SK-N-SH (cell line): ENCODE measurements around the gene GNAS-AS1. TPM values are rescaled to one million over a fixed set of nuclear protein-coding genes. Genes with fewer than 3 reads are reported as not detected.
A peak's percentile ranks its signal among the peaks of the same experiment; 100 is the strongest.

Experiments
- CTCF ChIA-PET: fragments of 300-600, 350-600 bp; formaldehyde crosslinking; extraction: SDS; loops from one replicate; lab custom pipeline; 2021; lab: Yijun Ruan, JAX
- POLR2A ChIA-PET: fragments of 350-600 bp; sonication (Branson Sonifier 250); formaldehyde crosslinking; extraction: SDS; loops from one replicate; lab custom pipeline; 2020; ENCODE audit warnings: antibody characterized with exemption, inconsistent platforms; lab: Yijun Ruan, JAX
- DNase-seq: peaks from one replicate; pipeline ENCODE4 v3.0.0; 2012
- H2AFZ ChIP-seq: fragments of 200-600 bp; sonication (generic); 2 replicates; pipeline ENCODE4 v1.8.1; 2016; ENCODE audit warnings: antibody characterized with exemption, mild to moderate bottlenecking, low read depth
- H3F3A ChIP-seq: fragments of 200-600 bp; sonication (generic); replicated peaks from 2 replicates; pipeline ENCODE3; 2016; ENCODE audit warnings: antibody characterized with exemption, mild to moderate bottlenecking; ENCODE audit not compliant: insufficient read depth
- H3K27ac ChIP-seq, 2 experiments: fragments of 200-500 bp in 1 of 2; fragments of 200-600 bp in 1 of 2; sonication (Bioruptor generic) in 1 of 2; sonication (generic), shearing (Covaris generic) in 1 of 2; 2 replicates each; pipeline versions ENCODE4 v1.5.1 to v1.6.1; 2014 to 2016; ENCODE audit warnings: low read depth in 2 of 2, inconsistent platforms in 1 of 2, low read length in 1 of 2, mild to moderate bottlenecking in 1 of 2, mixed read lengths in 1 of 2
- H3K27me3 ChIP-seq: fragments of 200-600 bp; sonication (generic), shearing (Covaris generic); 2 replicates; pipeline ENCODE4 v1.6.1; 2016; ENCODE audit warnings: mixed run types; ENCODE audit not compliant: insufficient read depth
- H3K36me3 ChIP-seq, 2 experiments: fragments of 200-500 bp in 1 of 2; fragments of 200-600 bp in 1 of 2; sonication (Bioruptor generic) in 1 of 2; sonication (generic) in 1 of 2; replicated peaks in 1 of 2; 2 replicates each; pipeline versions ENCODE3 to v1.5.1; 2014 to 2016; ENCODE audit warnings: low read length in 1 of 2, mild to moderate bottlenecking in 1 of 2; ENCODE audit not compliant: insufficient read depth in 2 of 2, control insufficient read depth in 1 of 2
- H3K4me1 ChIP-seq, 2 experiments: fragments of 200-500 bp in 1 of 2; fragments of 200-600 bp in 1 of 2; sonication (Bioruptor generic) in 1 of 2; sonication (generic), shearing (Covaris generic) in 1 of 2; 2 replicates each; pipeline versions ENCODE4 v1.5.1 to v1.6.1; 2014 to 2016; ENCODE audit warnings: low read depth in 1 of 2, low read length in 1 of 2, mixed run types in 1 of 2; ENCODE audit not compliant: insufficient read depth in 2 of 2, control insufficient read depth in 1 of 2
- H3K4me2 ChIP-seq: fragments of 200-600 bp; sonication (generic), shearing (Covaris generic); 2 replicates; pipeline ENCODE4 v1.6.1; 2017; ENCODE audit warnings: mixed run types
- H3K4me3 ChIP-seq, 2 experiments: fragments of 200-500 bp in 1 of 2; fragments of 200-600 bp in 1 of 2; sonication (Bioruptor generic) in 1 of 2; sonication (generic), shearing (Covaris generic) in 1 of 2; 2 replicates each; pipeline versions ENCODE4 v1.5.1 to v1.8.1; 2014 to 2016; ENCODE audit warnings: low read depth in 2 of 2, inconsistent platforms in 1 of 2, low read length in 1 of 2, mild to moderate bottlenecking in 1 of 2, mixed read lengths in 1 of 2, moderate library complexity in 1 of 2
- H3K79me2 ChIP-seq: fragments of 200-600 bp; sonication (generic); 2 replicates; pipeline ENCODE4 v1.8.1; 2017; ENCODE audit warnings: mild to moderate bottlenecking; ENCODE audit not compliant: insufficient read depth
- H3K9ac ChIP-seq: fragments of 200-600 bp; sonication (generic); 2 replicates; pipeline ENCODE4 v1.6.1; 2017; ENCODE audit warnings: mixed run types
- H3K9me2 ChIP-seq: fragments of 200-600 bp; sonication (generic); 2 replicates; pipeline ENCODE4 v1.6.1; 2017; ENCODE audit warnings: mixed run types
- H3K9me3 ChIP-seq: fragments of 200-600 bp; sonication (generic); 2 replicates; pipeline ENCODE4 v1.6.1; 2017; ENCODE audit warnings: mixed run types, mild to moderate bottlenecking, moderate library complexity
- H4K20me1 ChIP-seq: fragments of 200-600 bp; sonication (generic); 2 replicates; pipeline ENCODE4 v1.6.1; 2017; ENCODE audit warnings: mild to moderate bottlenecking, mixed run types; ENCODE audit not compliant: insufficient read depth
- CTCF ChIP-seq: fragments of 200-600 bp; sonication (generic); IDR thresholded peaks from 2 replicates; pipeline ENCODE4 v1.6.1; 2017; ENCODE audit warnings: antibody characterized with exemption, mild to moderate bottlenecking, moderate library complexity
- EP300 ChIP-seq, 2 experiments: IDR thresholded peaks; 2 replicates each; pipeline versions ENCODE4 v1.4.0 to v1.6.1; 2012; ENCODE audit warnings: borderline replicate concordance in 1 of 2, low read depth in 1 of 2, low read length in 1 of 2
- FOSL2 ChIP-seq: IDR thresholded peaks from 2 replicates; pipeline ENCODE4 v1.4.0; 2012; ENCODE audit warnings: low read depth, mild to moderate bottlenecking, moderate library complexity, borderline replicate concordance
- FOXJ3 ChIP-seq: sonication (generic); formaldehyde crosslinking; IDR thresholded peaks from 2 replicates; pipeline ENCODE4 v1.5.1; 2020; ENCODE audit warnings: mild to moderate bottlenecking, missing genetic modification reagents
- FOXM1 ChIP-seq: IDR thresholded peaks from 2 replicates; pipeline ENCODE4 v1.4.0; 2012; ENCODE audit warnings: low read depth, mild to moderate bottlenecking
- GABPA ChIP-seq: IDR thresholded peaks from 2 replicates; pipeline ENCODE4 v1.4.0; 2012; ENCODE audit warnings: low read depth, mild to moderate bottlenecking
- GATA2 ChIP-seq: sonication (generic); formaldehyde crosslinking; IDR thresholded peaks from 2 replicates; pipeline ENCODE4 v1.5.0; 2020; ENCODE audit warnings: mild to moderate bottlenecking, missing genetic modification reagents
- NFIC ChIP-seq: IDR thresholded peaks from 2 replicates; pipeline ENCODE4 v1.4.0; 2012; ENCODE audit warnings: borderline replicate concordance
- NRF1 ChIP-seq: IDR thresholded peaks from 2 replicates; pipeline ENCODE4 v1.6.1; 2012; ENCODE audit warnings: low read depth, mild to moderate bottlenecking, low read length
- POLR2AphosphoS5 ChIP-seq: IDR thresholded peaks from 2 replicates; pipeline ENCODE4 v1.6.1; 2012; ENCODE audit warnings: low read depth, low read length
- RCOR1 ChIP-seq: fragments of 150-350 bp; IDR thresholded peaks from 2 replicates; pipeline ENCODE4 v1.6.1; 2017; ENCODE audit warnings: antibody characterized with exemption, low read length
- RFX5 ChIP-seq: IDR thresholded peaks from 2 replicates; pipeline ENCODE4 v1.6.1; 2012; ENCODE audit warnings: mild to moderate bottlenecking, improper control_type of control experiment, low read length
- TCF12 ChIP-seq: IDR thresholded peaks from 2 replicates; pipeline ENCODE4 v1.4.0; 2012
- TEAD4 ChIP-seq: IDR thresholded peaks from 2 replicates; pipeline ENCODE4 v1.4.0; 2012; ENCODE audit warnings: mild to moderate bottlenecking, borderline replicate concordance; ENCODE audit not compliant: insufficient read depth
- USF1 ChIP-seq: IDR thresholded peaks from 2 replicates; pipeline ENCODE4 v1.4.0; 2012; ENCODE audit warnings: low read depth, borderline replicate concordance
- YY1 ChIP-seq: IDR thresholded peaks from 2 replicates; pipeline ENCODE4 v1.4.0; 2012; ENCODE audit warnings: low read depth, mild to moderate bottlenecking
- ZBTB33 ChIP-seq: IDR thresholded peaks from 2 replicates; pipeline ENCODE4 v1.4.0; 2012; ENCODE audit warnings: low read depth, borderline replicate concordance
- WGBS: methylation state at CpG from one replicate; pipeline ENCODE4 v1.1.6; 2017; ENCODE audit warnings: low lambda C conversion rate; 5-methylcytosine and 5-hydroxymethylcytosine counted together
- polyA plus RNA-seq, 3 experiments: library from polyadenylated mRNA; depleted of rRNA; stranded (reverse); fragments of >200 nt; gene quantifications; 2 replicates each; pipeline ENCODE4 v1.2.3, GENCODE V29; 2012
- TF ChIP-seq, protein P1 (sequence below): IDR thresholded peaks from 2 replicates; pipeline ENCODE4 v1.6.1; 2012; ENCODE audit warnings: mild to moderate bottlenecking, low read depth, low read length, moderate library complexity

The GNAS-AS1 gene
- polyA plus RNA-seq, 1 of the 3 experiments (the other 2 are of a cell fraction): 1.5 TPM

DNA sequence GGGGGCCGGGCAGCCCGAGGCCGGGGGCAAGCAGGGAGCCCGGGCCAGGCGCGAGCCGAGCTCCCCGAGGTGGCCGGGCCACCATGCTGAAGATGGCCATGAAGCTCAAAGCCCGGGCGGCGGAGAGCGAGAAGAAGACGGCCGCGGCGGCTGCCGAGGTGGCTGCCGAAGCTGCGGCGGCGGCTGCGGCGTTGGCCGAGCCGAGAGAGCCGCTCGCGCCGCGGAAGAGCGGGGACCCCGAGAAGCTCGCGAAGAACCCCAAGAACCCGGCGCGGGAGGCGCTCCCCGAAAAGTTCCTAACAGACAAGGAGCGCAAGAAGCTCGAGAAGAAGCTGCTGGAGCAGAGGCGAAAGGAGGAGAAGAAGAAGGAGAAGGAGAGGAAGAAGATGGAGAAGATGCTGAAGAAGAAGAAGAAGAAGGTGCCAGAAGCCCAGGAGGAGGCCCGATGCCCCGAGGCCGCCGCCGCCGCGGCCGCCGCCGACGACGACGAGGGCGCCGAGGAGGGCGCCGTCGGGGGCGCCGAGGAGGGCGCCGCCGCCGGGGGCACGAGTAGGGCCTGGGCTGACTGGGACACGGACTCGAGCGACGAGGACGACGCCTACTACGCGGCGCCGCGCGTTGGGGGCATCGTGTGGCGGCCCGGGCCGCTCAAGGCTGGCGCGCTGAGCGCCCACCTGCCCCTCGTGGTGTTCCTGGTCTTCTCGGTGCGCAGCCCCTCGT is 39.3 kb upstream of the GNAS-AS1 start:
- no peaks in the 10 kb centered on the region for H3K27me3 ChIP-seq
- no peaks in the 10 kb centered on the region for H3K9me3 ChIP-seq
- peak overlapping the region; percentile 93 to 97 for H3K27ac ChIP-seq
- H3K9ac ChIP-seq: peak overlapping the region; percentile 68
- no peaks in the 10 kb centered on the region for H3K9me2 ChIP-seq
- peaks cover 43% of the 10 kb centered on the region for H3K79me2 ChIP-seq
- H3K4me1 ChIP-seq: peaks cover 11 to 19% of the 10 kb centered on the region in 2 experiments; a peak in 3 of 4 replicates
- 57% methylated on average over 67 of the region's 91 CpGs for WGBS
- H4K20me1 ChIP-seq: peaks cover 23% of the 10 kb centered on the region
- peak overlapping the region; percentile 81; the same call in 1 of the 2 replicates for H2AFZ ChIP-seq
- CTCF ChIA-PET: interaction anchor here (0.9 to 1.1 kb wide), 3 partner anchors 12 to 332 kb away, joined by 3 to 4 read pairs (median 3); partner anchors contain the start of gene NELFCD
- TF ChIP-seq USF1: no peak
- POLR2A ChIA-PET: interaction anchor here (0.8 to 0.9 kb wide), 2 partner anchors 10 to 15 kb away, joined by 3 to 5 read pairs; no protein-coding TSS in a partner anchor
- peaks cover 4 to 9% of the 10 kb centered on the region in 2 experiments for H3K36me3 ChIP-seq
- no peak for DNase-seq
- H3K4me2 ChIP-seq: peak overlapping the region; percentile 82
- peak overlapping the region; percentile 69 to 71 for H3K4me3 ChIP-seq
- H3F3A ChIP-seq: peaks cover 14% of the 10 kb centered on the region

GRCh38 chr20:58889334-58889760 is 38.6 kb upstream of the GNAS-AS1 start:
- POLR2A ChIA-PET: interaction anchor here (0.8 to 1.0 kb wide), 4 partner anchors 9 to 15 kb away, joined by 3 to 5 read pairs (median 4); no protein-coding TSS in a partner anchor
- TF ChIP-seq RFX5 (no peak), TEAD4 (no peak), CTCF (no peak), NRF1 (no peak), FOXJ3 (CRISPR knock-in tag) (no peak), YY1 (no peak), POLR2AphosphoS5 (no peak), FOXM1 (no peak), GABPA (no peak), NFIC (no peak), FOSL2 (no peak), ZBTB33 (no peak), RCOR1 (no peak), GATA2 (CRISPR knock-in tag) (no peak), EP300 (IDR thresholded peaks at IDR 0.05; ENCODE audit: borderline replicate concordance in 1 of 2, low read depth in 1 of 2, low read length in 1 of 2) (no peak), TCF12 (no peak)
- TF ChIP-seq, protein P1, sequence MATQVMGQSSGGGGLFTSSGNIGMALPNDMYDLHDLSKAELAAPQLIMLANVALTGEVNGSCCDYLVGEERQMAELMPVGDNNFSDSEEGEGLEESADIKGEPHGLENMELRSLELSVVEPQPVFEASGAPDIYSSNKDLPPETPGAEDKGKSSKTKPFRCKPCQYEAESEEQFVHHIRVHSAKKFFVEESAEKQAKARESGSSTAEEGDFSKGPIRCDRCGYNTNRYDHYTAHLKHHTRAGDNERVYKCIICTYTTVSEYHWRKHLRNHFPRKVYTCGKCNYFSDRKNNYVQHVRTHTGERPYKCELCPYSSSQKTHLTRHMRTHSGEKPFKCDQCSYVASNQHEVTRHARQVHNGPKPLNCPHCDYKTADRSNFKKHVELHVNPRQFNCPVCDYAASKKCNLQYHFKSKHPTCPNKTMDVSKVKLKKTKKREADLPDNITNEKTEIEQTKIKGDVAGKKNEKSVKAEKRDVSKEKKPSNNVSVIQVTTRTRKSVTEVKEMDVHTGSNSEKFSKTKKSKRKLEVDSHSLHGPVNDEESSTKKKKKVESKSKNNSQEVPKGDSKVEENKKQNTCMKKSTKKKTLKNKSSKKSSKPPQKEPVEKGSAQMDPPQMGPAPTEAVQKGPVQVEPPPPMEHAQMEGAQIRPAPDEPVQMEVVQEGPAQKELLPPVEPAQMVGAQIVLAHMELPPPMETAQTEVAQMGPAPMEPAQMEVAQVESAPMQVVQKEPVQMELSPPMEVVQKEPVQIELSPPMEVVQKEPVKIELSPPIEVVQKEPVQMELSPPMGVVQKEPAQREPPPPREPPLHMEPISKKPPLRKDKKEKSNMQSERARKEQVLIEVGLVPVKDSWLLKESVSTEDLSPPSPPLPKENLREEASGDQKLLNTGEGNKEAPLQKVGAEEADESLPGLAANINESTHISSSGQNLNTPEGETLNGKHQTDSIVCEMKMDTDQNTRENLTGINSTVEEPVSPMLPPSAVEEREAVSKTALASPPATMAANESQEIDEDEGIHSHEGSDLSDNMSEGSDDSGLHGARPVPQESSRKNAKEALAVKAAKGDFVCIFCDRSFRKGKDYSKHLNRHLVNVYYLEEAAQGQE: no peak
- TF ChIP-seq, all 33 proteins: peak for 0

More at GRCh38 chr20:58889334-58889760, 38.6 kb upstream of the GNAS-AS1 start:
- CTCF ChIA-PET: interaction anchor here (0.9 to 1.1 kb wide), 3 partner anchors 12 to 333 kb away, joined by 3 to 4 read pairs (median 3); partner anchors contain the start of gene NELFCD
- Histone ChIP-seq H3K4me2 (peak overlapping the region; percentile 67; the same call in 1 of the 2 replicates), H3K79me2 (peaks cover 36% of the 10 kb centered on the region), H3K9me3 (no peaks in the 10 kb centered on the region), H3K9ac (peak overlapping the region; percentile 68; the same call in 1 of the 2 replicates), H3K36me3 (peaks cover 4 to 5% of the 10 kb centered on the region in 2 experiments), H3K27ac (peak overlapping the region; percentile 50 to 71; a peak in 3 of 4 replicates), H3K4me3 (peak overlapping the region; percentile 65 to 69), H2AFZ (no peak overlapping the region), H3K27me3 (no peaks in the 10 kb centered on the region), H3F3A (peaks cover 14% of the 10 kb centered on the region), H4K20me1 (peaks cover 17% of the 10 kb centered on the region), H3K9me2 (no peaks in the 10 kb centered on the region), H3K4me1 (peaks cover 5 to 13% of the 10 kb centered on the region in 2 experiments; a peak in 3 of 4 replicates)
- 75% methylated on average over 24 of the region's 35 CpGs for WGBS
- DNase-seq: no peak
